DND-41 (cell line): ENCODE data around the gene GSDME.

Experiments
- CTCF ChIP-seq: IDR thresholded peaks from 2 replicates; pipeline ENCODE4 v1.5.1; 2012; ENCODE audit warnings: borderline replicate concordance, low read length, moderate library complexity, mild to moderate bottlenecking; ENCODE audit not compliant: poor library complexity, severe bottlenecking; ENCODE audit errors: extremely low read depth
- EZH2 ChIP-seq: IDR thresholded peaks from 3 replicates; pipeline ENCODE4 v1.6.1; 2012; ENCODE audit warnings: borderline replicate concordance, low read depth, mild to moderate bottlenecking, moderate library complexity, low read length, inconsistent platforms; ENCODE audit not compliant: severe bottlenecking

GRCh38 chr7:24740871-24741270 lies 16.4 kb downstream of the GSDME start:
- TF ChIP-seq CTCF (no peak), EZH2 (no peak)
